HG03432 (cell line): Measurements from ENCODE around the gene CYS1.
"Not testable (repeated sequence)": the region's sequence is repeated elsewhere in the genome, so short reads cannot be mapped to it uniquely, and the experiment has no call there.

Experiments used
- ATAC-seq: cut with Tn5 transposase; IDR thresholded peaks from one replicate; pipeline ENCODE4 v1.9.1; 2021; ENCODE audit warnings: mild to moderate bottlenecking, moderate library complexity; ENCODE audit not compliant: unreplicated experiment

CYS1 gene

GRCh38 chr2:10015376-10015989, 64.7 kb downstream of the CYS1 start:
- not testable (repeated sequence) for ATAC-seq

- ATAC-seq, result no peak
Measured at GRCh38 chr2:10014418-10015190, 65.6 kb downstream of the CYS1 start.

GRCh38 chr2:10013651-10014417, 66.4 kb downstream of the CYS1 start:
- not testable (repeated sequence) for ATAC-seq

GRCh38 chr2:10012963-10013461, 67.2 kb downstream of the CYS1 start:
- ATAC-seq, result no peak

GRCh38 chr2:10012366-10012962, 67.7 kb downstream of the CYS1 start:
- ATAC-seq, result not testable (repeated sequence)

- not testable (repeated sequence) for ATAC-seq
Measured at GRCh38 chr2:10011606-10012325, 68.4 kb downstream of the CYS1 start.

- ATAC-seq, result not testable (repeated sequence)
Measured at GRCh38 chr2:10010861-10011605, 69.2 kb downstream of the CYS1 start.

GRCh38 chr2:10009811-10010781, 70.1 kb downstream of the CYS1 start:
- ATAC-seq, result no peak

GRCh38 chr2:10009271-10009810, 70.9 kb downstream of the CYS1 start:
- ATAC-seq, result no peak

- no peak for ATAC-seq
Measured at GRCh38 chr2:10008809-10009176, 71.4 kb downstream of the CYS1 start.

- ATAC-seq, result no peak
Measured at GRCh38 chr2:10007921-10008808, 72.0 kb downstream of the CYS1 start.

- ATAC-seq, result no peak
Measured at GRCh38 chr2:10007435-10007834, 72.8 kb downstream of the CYS1 start.
